HG03135 (cell line): ENCODE data around the gene ZBTB44.
"Not testable (repeated sequence)": the region's sequence is repeated elsewhere in the genome, so short reads cannot be mapped to it uniquely, and the experiment has no call there.

Experiments used
- ATAC-seq: cut with Tn5 transposase; IDR thresholded peaks from one replicate; pipeline ENCODE4 v1.9.1; 2021; ENCODE audit warnings: mild to moderate bottlenecking, moderate library complexity; ENCODE audit not compliant: unreplicated experiment

The ZBTB44 gene

DNA sequence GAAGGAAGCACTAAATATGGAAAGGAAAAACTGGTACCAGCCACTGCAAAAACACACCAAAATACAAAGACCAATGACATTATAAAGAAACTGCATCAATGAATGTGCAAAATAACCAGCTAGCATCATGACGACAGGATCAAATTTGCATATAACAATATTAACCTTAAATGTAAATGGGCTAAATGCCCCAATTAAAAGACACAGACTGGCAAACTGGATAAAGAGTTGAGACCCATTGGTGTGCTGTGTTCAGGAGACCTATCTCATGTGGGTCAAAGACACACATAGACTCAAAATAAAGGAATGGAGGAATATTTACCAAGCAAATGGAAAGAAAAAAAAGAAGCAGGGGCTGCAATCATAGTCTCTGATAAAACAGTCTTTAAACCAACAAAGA, 63.0 kb downstream of the ZBTB44 start:
- ATAC-seq: not testable (repeated sequence)

- not testable (repeated sequence) for ATAC-seq
Observed at GRCh38 chr11:130249929-130250328, 64.8 kb downstream of the ZBTB44 start.

DNA sequence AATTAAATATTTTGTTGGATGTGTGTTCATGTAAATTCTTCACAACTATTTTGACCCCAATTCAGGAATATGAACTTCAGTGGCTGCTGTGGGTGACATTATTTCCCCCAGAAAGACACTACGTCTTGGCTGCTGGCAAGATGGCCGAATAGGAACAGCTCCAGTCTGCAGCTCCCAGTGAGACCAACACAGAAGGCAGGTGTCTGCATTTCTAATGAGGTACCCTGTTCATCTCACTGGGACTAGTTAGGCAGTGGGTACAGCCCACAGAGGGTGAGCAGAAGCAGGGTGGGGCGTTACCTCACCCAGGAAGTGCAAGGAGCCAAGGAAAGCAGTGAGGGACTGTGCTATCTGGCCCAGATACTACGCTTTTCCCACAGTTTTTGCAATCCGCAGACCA, 65.3 kb downstream of the ZBTB44 start:
- ATAC-seq: no peak

DNA sequence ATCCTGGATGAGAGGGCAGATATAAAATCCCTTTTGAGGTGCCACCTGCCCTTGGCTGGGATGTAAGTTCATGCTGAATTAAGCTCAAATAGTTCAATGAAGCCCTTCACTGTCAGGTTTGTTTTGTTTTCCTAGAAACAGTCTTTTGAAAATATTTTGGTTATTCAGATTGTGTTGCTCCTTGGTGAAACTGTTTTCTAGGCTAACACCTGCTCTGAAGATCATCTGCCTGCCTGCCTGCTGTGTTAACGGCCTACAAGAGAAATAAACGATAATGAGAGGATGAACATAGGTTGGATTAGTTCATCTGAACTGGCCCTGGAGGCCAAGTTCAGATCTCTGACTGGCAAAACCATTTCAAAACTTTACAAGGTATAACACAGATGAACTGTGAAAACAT, 67.4 kb downstream of the ZBTB44 start:
- ATAC-seq: no peak

GRCh38 chr11:130246738-130247137, 68.0 kb downstream of the ZBTB44 start:
- no peak for ATAC-seq

- ATAC-seq: no peak
Observed at GRCh38 chr11:130246270-130246669, 68.4 kb downstream of the ZBTB44 start.

DNA sequence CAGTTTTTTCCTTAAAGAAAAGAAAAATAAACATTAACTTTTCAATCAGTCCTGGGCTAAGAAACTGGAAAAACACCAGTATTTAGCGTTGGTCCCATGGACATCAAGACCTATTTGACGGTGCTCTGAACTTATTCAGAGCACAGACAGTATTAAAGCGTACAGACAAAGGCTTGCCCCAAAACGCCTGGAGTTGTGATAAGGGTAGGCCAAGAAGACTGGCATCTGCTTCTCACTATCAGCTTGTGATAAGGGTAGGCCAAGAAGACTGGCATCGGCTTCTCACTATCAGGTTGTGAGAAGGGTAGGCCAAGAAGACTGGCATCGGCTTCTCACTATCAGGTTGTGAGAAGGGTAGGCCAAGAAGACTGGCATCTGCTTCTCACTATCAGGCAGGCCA, 69.3 kb downstream of the ZBTB44 start:
- not testable (repeated sequence) for ATAC-seq

GRCh38 chr11:130244848-130245247, 69.9 kb downstream of the ZBTB44 start:
- no peak for ATAC-seq

DNA sequence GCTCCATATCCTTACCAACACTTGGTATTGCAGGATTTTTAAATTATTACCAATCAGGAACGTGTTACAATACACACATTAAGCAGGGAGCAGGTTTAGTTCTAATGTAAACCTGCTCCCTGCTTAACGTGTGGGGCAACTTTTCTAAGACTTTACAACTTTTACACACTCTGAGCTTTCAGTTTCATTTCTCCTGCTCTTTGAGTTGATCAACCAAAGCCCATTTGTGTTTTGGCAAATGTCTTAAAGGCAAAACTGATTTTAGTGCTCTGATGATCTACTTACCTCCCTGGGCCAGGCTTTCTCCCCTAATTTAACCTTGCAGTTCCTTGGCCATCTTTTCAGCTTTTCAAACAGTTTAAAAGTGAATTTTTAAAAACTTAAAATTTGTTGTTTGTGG, 70.9 kb downstream of the ZBTB44 start:
- no peak for ATAC-seq

DNA sequence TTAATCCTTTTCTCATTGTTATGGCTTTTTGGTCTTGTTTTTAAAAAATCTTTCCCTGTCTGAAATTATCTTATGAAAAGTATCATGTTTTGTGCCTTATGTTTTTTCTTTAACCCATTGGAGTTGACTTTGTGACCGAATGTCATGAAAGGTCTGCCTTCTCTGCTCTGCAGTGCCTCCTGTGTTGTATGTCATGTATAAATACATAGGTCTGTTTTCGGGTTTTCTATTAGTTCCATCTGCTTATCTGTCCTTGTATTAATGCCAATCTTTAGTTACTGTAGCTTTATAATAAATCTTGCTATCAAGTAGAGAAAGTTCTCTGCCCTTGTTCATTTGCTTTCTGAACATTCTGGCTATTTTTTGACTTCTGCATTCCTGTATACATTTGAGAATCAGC, 73.0 kb downstream of the ZBTB44 start:
- no peak for ATAC-seq

DNA sequence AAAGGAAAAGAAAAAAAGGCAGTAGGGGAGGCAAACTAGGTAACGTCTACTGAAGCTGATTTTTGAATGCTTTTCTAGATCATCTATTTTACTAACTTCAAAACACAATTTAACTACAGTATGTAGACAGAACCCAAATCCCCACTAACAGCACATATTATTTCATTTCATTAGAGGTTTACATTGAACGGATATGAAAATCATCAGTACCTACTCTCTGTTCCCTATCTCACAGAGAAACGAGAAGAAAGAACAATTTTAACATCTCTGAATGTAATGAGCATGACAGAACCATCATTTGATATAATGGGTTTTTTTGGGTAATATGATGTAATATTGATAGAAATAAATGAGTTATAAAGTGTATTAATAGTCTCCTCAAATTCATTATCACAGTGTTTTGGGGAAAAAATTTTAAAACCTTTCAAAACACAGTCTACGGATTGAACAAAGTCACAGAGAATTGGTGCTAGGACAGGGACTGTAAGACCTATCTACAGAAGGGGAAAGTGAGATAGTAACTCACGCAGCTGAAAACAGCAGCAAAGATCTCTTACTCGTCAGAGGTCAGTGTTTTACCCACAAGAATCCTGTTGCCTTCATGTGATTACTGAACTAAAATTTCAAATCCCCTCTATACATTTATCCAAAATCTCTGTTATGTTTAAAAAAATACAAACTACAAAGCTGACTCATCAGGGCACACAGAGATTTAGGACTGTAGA, 77.3 kb downstream of the ZBTB44 start:
- ATAC-seq: no peak

DNA sequence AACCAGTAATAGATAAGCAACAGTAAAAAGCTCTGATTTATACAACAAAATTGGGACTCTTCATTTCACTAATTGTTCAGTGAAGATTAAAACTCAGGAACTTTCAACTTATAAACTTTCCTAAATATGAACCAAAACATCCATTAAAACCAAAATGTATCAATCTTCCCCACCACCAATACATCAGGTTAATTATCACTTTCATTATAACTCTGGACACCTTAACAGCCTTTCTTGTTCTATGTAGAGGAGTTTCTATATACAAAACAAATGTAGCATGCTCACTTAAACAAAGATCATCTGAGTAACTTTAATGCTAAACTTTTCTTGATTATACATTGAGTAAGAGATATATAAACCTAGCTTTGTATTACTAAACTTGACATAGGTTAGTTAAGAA, 80.4 kb downstream of the ZBTB44 start:
- ATAC-seq: no peak

DNA sequence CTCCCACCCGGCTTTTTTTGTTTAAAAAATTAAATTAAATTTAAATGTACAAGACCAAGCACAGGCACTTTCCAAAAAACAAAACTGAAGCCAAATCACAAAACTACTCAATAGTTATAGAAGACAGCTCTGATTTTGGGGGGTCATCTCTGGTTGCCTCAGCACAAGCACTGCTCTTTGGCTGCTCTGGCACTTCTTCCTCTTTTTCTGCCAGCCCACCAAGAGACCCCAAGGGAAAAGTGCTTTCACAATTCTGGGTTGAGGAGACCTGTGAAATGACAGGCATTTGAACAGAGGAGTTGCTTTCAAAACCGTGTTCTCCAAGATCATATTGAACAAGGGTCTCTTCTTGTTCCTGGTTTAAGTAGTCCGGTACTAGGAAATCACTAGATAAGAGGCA, 80.8 kb downstream of the ZBTB44 start:
- ATAC-seq: not testable (repeated sequence)

DNA sequence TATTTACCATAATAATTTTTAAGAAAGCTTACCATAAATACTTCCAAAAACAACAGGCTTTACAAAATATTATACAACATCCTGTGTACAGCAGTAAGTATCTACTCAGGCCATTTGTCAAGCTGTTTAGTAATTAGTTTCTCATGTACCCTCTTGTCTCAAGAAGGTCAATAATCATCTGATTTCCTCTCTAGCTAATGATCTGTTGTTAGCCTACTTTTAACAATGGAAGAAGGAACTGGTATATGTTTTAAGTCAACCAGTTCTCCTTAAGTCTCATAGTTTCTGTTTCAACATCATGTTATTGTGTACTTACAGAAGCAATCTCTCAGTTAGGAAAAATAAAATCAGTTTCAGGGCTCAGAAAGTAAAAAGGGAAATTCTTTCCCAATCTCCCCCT, 81.2 kb downstream of the ZBTB44 start:
- not testable (repeated sequence) for ATAC-seq

DNA sequence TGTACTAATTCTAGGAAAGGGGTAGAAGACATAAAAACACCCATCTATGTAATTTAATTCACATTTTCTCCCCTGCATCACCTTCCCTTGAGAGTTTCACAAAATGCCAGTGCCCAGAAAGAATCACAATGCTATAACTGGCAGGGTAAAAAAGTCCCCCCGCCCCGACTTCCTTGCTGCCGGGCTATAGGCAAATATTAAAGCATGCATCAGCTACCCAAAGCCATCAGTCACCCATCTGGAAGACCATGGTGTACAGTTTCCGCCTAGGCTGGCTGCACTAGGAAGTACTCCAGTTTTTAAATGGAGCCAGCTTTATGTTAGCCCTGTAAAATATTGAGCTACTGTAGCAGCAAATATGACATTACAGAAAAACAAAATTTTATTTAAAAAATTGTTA, 87.3 kb downstream of the ZBTB44 start:
- no peak for ATAC-seq

GRCh38 chr11:130223291-130223971, 91.3 kb downstream of the ZBTB44 start:
- no peak for ATAC-seq

- ATAC-seq: no peak
Observed at GRCh38 chr11:130220311-130221035, 94.2 kb downstream of the ZBTB44 start.

DNA sequence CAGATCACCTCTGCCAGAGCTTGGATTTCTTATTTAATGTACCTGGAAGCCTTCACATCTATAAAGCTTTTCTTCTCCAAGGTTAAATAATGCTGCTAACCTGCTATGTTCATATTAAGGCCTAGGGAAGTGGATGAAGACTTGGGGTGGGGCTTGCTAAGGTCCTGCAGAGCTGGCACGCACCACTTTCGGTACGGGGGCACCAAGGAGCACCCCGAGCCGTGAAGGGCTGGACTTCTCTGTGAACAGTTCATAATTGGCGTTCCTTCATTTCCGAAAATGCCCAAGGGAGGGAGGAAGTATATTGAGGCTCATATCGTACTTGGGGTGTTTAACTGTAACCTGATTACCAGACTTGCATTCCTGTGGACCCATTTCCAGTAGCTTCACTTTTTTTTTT, 95.6 kb downstream of the ZBTB44 start:
- no peak for ATAC-seq

- ATAC-seq: no peak
Observed at GRCh38 chr11:130218501-130219070, 96.1 kb downstream of the ZBTB44 start.

GRCh38 chr11:130217133-130218031, 97.3 kb downstream of the ZBTB44 start:
- ATAC-seq: no peak
